Limb (tissue), 2 donors: Measurements from ENCODE around the gene RAB19.
"Not testable (repeated sequence)": the region's sequence is repeated elsewhere in the genome, so short reads cannot be mapped to it uniquely, and the experiment has no call there.

ENCODE experiments used
- DNase-seq, 2 donors: peaks; one replicate each; pipeline ENCODE4 v3.0.0-alpha.2; 2016; ENCODE audit errors: extremely low spot score in 2 of 2

Gene RAB19

GRCh38 chr7:140453273-140453672 is 49.4 kb downstream of the RAB19 start:
- DNase-seq = no peak

- DNase-seq = not testable (repeated sequence)
These were observed 50.2 kb downstream of the RAB19 start for GRCh38 chr7:140453785-140454656.

- no peak for DNase-seq
These were observed 50.8 kb downstream of the RAB19 start for GRCh38 chr7:140454657-140455015.

- no peak for DNase-seq
These were observed 51.9 kb downstream of the RAB19 start for GRCh38 chr7:140455743-140456142.

GRCh38 chr7:140456551-140457051 is 52.7 kb downstream of the RAB19 start:
- no peak for DNase-seq

- DNase-seq = no peak
These were observed 54.3 kb downstream of the RAB19 start for GRCh38 chr7:140458201-140458600.

- DNase-seq = no peak
These were observed 55.1 kb downstream of the RAB19 start for GRCh38 chr7:140458916-140459315.

GRCh38 chr7:140463111-140463510 is 59.3 kb downstream of the RAB19 start:
- DNase-seq = no peak

- peak; percentile 33 to 49 for DNase-seq
These were observed 72.0 kb downstream of the RAB19 start for GRCh38 chr7:140475747-140476333.

- no peak for DNase-seq
These were observed 72.9 kb downstream of the RAB19 start for GRCh38 chr7:140476698-140477261.
